Fibroblast of lung (primary cell): Measurements from ENCODE around the gene RNLS. TPM values are rescaled to one million over a fixed set of nuclear protein-coding genes. Genes with fewer than 3 reads are reported as not detected.
"Not testable (repeated sequence)": the region's sequence is repeated elsewhere in the genome, so short reads cannot be mapped to it uniquely, and the experiment has no call there.

Source experiments
- DNase-seq, 2 donors: peaks; one replicate each; pipeline versions ENCODE4 v3.0.0 to v3.0.0-alpha.2; 2010; ENCODE audit warnings: low read depth in 2 of 2
- H2AFZ ChIP-seq: 2 replicates; pipeline ENCODE4 v1.5.1; 2012; ENCODE audit warnings: low read length, control low read depth, inconsistent platforms
- H3K27ac ChIP-seq: 2 replicates; pipeline ENCODE4 v1.5.1; 2011; ENCODE audit warnings: low read length, control low read depth; ENCODE audit not compliant: insufficient read depth
- H3K27me3 ChIP-seq: 2 replicates; pipeline ENCODE4 v1.5.1; 2011; ENCODE audit warnings: mild to moderate bottlenecking, low read length; ENCODE audit not compliant: control insufficient read depth, insufficient read depth
- H3K36me3 ChIP-seq: 2 replicates; pipeline ENCODE4 v1.5.1; 2011; ENCODE audit warnings: low read length; ENCODE audit not compliant: control insufficient read depth, insufficient read depth
- H3K4me1 ChIP-seq: 2 replicates; pipeline ENCODE4 v1.5.1; 2011; ENCODE audit warnings: low read length; ENCODE audit not compliant: control insufficient read depth, insufficient read depth; ENCODE audit errors: extremely low read depth
- H3K4me2 ChIP-seq: 2 replicates; pipeline ENCODE4 v1.5.1; 2011; ENCODE audit warnings: low read length, control low read depth; ENCODE audit not compliant: insufficient read depth; ENCODE audit errors: extremely low read depth
- H3K4me3 ChIP-seq, 4 experiments: fragments of 200-600 bp in 1 of 4; sonication (generic) in 1 of 4; replicated peaks in 1 of 4; 2 replicates each; pipeline ENCODE4 v1.5.1; 2011 to 2016; ENCODE audit warnings: low read length in 4 of 4, low read depth in 3 of 4, mild to moderate bottlenecking in 3 of 4, control low read depth in 2 of 4, inconsistent platforms in 1 of 4, mixed read lengths in 1 of 4; ENCODE audit not compliant: insufficient read depth in 1 of 4; ENCODE audit errors: control extremely low read depth in 1 of 4
- H3K79me2 ChIP-seq: 2 replicates; pipeline ENCODE4 v1.5.1; 2012; ENCODE audit warnings: mild to moderate bottlenecking, low read length, inconsistent platforms; ENCODE audit not compliant: control insufficient read depth, insufficient read depth
- H3K9ac ChIP-seq: 2 replicates; pipeline ENCODE4 v1.5.1; 2011; ENCODE audit warnings: mild to moderate bottlenecking, low read length, control low read depth; ENCODE audit not compliant: insufficient read depth
- H3K9me3 ChIP-seq: 2 replicates; pipeline ENCODE4 v1.5.1; 2012; ENCODE audit warnings: low read depth, low read length; ENCODE audit not compliant: control insufficient read depth, insufficient read depth
- H4K20me1 ChIP-seq: 2 replicates; pipeline ENCODE4 v1.5.1; 2011; ENCODE audit warnings: low read length; ENCODE audit not compliant: control insufficient read depth, insufficient read depth; ENCODE audit errors: extremely low read depth
- EZH2 ChIP-seq: IDR thresholded peaks from 2 replicates; pipeline ENCODE4 v1.5.1; 2012; ENCODE audit warnings: low read length, control low read depth, mild to moderate bottlenecking; ENCODE audit errors: missing control alignments
- polyA plus RNA-seq, 2 donors: library from polyadenylated mRNA; depleted of rRNA in 1 of 2; stranded (reverse) in 1 of 2; unstranded in 1 of 2; fragments of >200 nt; gene quantifications; 2 replicates each; pipeline ENCODE4 v1.2.1, GENCODE V29; 2011 to 2012; ENCODE audit warnings: missing spikeins in 1 of 2
- total RNA-seq: library from RNA; depleted of rRNA; stranded (reverse); fragments of >200 nt; gene quantifications from 2 replicates; pipeline ENCODE4 v1.2.1, GENCODE V29; 2014
- TF ChIP-seq, protein P1 (sequence below), 2 donors: IDR thresholded peaks in 1 of 2; conservative IDR thresholded peaks in 1 of 2; 1 replicate in 1 of 2; 2 replicates in 1 of 2; pipeline ENCODE4 v1.5.1; 2011 to 2012; ENCODE audit warnings: low read length in 2 of 2, control low read depth in 1 of 2, inconsistent platforms in 1 of 2, low read depth in 1 of 2, mild to moderate bottlenecking in 1 of 2

RNLS gene
- total and polyA plus RNA-seq, 2 donors (not counting 1 experiment from before 2014, with no cell fraction given): 16.5 to 18.4 TPM

DNA sequence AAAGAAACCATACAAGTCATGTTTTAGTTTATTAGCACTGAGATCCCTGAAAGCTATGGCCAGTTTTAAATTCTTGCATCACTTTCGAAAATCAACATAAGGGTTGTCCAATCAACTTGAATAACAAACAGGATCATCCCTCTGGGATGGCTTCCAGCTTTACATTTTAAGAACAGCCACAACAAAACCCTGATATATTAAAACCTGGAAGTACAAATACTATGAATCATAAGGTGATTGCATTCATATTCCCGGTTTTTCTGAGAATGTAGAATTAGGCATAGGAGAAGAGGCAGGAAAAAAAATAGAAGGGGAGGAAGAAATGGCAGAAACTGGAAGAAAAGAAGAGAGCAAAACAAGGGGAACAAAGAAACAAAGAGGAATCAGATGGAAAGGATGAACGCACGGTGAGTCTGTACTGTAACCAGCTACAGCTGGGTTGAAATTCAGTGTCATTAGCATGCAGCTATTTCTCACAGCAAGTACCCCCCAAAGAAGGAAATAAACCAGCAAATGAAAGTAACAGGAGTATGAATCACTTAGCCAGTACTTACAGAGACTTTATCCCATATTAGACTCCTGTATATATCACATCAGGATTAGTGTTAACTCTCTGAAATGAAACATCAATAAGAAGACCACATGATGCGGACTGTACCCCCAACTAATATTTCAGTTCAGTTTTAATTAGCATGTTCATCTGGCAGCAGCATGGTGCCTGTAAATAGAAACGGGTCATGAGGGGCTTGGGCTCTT is 301.3 kb downstream of the RNLS start:
- no peaks in the 10 kb centered on the region for H3K79me2 ChIP-seq
- no peaks in the 10 kb centered on the region for H3K9me3 ChIP-seq
- no peaks in the 10 kb centered on the region for H3K27me3 ChIP-seq
- DNase-seq: peak; percentile 83 to 90
- H3K4me3 ChIP-seq: peak overlapping the region in 3 of 4 experiments; percentile 6 to 15 (median 11)
- TF ChIP-seq, protein P1, sequence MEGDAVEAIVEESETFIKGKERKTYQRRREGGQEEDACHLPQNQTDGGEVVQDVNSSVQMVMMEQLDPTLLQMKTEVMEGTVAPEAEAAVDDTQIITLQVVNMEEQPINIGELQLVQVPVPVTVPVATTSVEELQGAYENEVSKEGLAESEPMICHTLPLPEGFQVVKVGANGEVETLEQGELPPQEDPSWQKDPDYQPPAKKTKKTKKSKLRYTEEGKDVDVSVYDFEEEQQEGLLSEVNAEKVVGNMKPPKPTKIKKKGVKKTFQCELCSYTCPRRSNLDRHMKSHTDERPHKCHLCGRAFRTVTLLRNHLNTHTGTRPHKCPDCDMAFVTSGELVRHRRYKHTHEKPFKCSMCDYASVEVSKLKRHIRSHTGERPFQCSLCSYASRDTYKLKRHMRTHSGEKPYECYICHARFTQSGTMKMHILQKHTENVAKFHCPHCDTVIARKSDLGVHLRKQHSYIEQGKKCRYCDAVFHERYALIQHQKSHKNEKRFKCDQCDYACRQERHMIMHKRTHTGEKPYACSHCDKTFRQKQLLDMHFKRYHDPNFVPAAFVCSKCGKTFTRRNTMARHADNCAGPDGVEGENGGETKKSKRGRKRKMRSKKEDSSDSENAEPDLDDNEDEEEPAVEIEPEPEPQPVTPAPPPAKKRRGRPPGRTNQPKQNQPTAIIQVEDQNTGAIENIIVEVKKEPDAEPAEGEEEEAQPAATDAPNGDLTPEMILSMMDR (conservative IDR thresholded peaks at IDR 0.05 in 1 of 2, IDR thresholded peaks at IDR 0.05 in 1 of 2; ENCODE audit: low read depth in 1 of 2, low read length in 2 of 2): no peak
- TF ChIP-seq EZH2: no peak
- H3K4me2 ChIP-seq: peak overlapping the region; percentile 78
- H3K27ac ChIP-seq: peak overlapping the region; percentile 41
- peak overlapping the region; percentile 33 for H2AFZ ChIP-seq
- H3K9ac ChIP-seq: no peak overlapping the region
- H3K36me3 ChIP-seq: no peaks in the 10 kb centered on the region
- peaks cover 8% of the 10 kb centered on the region for H3K4me1 ChIP-seq
- H4K20me1 ChIP-seq: no peaks in the 10 kb centered on the region

DNA sequence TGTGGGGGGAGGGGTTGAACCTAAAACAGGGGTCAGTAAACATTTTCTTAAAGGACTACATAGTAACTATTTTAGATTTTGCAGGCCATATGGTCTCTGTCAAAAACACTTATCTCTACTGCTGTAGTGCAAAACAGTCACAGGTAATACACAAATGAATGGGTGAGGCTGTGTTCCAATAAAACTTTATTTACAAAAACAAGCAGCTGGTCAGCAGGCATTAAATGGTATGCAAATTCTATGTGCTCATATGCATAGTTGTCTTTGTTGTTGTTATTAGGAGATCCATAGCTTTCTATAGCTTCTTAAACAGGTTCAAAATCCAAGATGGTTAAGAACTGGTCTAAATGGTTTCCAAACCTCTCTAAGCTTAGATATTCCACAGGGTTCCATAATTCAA is 302.6 kb downstream of the RNLS start:
- no peaks in the 10 kb centered on the region for H3K36me3 ChIP-seq
- H2AFZ ChIP-seq: no peak overlapping the region
- H3K4me1 ChIP-seq: peaks cover 8% of the 10 kb centered on the region
- no peak overlapping the region for H3K27ac ChIP-seq
- no peaks in the 10 kb centered on the region for H4K20me1 ChIP-seq
- no peak overlapping the region for H3K9ac ChIP-seq
- H3K9me3 ChIP-seq: no peaks in the 10 kb centered on the region
- H3K4me3 ChIP-seq: no peak overlapping the region
- no peak overlapping the region for H3K4me2 ChIP-seq
- no peak for DNase-seq
- no peak for TF ChIP-seq EZH2
- TF ChIP-seq, protein P1 (conservative IDR thresholded peaks at IDR 0.05 in 1 of 2, IDR thresholded peaks at IDR 0.05 in 1 of 2; ENCODE audit: low read depth in 1 of 2, low read length in 2 of 2): no peak
- H3K79me2 ChIP-seq: no peaks in the 10 kb centered on the region
- H3K27me3 ChIP-seq: no peaks in the 10 kb centered on the region

DNA sequence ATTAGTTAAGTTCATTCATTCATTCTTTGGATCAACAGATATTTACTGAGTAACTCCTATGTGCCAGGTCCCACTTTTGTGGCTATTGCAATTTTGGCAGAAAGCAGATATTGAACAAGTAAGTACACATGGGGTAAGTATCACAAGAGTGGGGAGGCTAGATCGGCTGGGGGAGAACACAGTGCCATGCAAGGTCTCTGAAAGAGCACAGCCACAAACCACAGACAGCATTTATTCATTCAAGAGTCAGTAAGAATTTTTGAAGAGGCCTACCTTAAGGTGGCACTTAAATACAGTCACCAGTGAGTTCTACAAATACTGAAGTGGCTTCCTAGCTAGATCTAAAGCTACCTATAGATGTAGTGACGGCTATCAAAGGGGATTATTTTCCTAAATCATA is 304.2 kb downstream of the RNLS start:
- peak in 1 of 2 donors; percentile 74 for DNase-seq
- no peak overlapping the region for H3K4me2 ChIP-seq
- H3K27ac ChIP-seq: no peak overlapping the region
- no peak overlapping the region for H3K9ac ChIP-seq
- no peaks in the 10 kb centered on the region for H3K36me3 ChIP-seq
- H4K20me1 ChIP-seq: no peaks in the 10 kb centered on the region
- no peaks in the 10 kb centered on the region for H3K9me3 ChIP-seq
- no peaks in the 10 kb centered on the region for H3K27me3 ChIP-seq
- H2AFZ ChIP-seq: no peak overlapping the region
- H3K79me2 ChIP-seq: no peaks in the 10 kb centered on the region
- H3K4me1 ChIP-seq: peaks cover 8% of the 10 kb centered on the region
- H3K4me3 ChIP-seq: no peak overlapping the region
- TF ChIP-seq EZH2: no peak
- TF ChIP-seq, protein P1 (conservative IDR thresholded peaks at IDR 0.05 in 1 of 2, IDR thresholded peaks at IDR 0.05 in 1 of 2; ENCODE audit: low read depth in 1 of 2, low read length in 2 of 2): no peak

DNA sequence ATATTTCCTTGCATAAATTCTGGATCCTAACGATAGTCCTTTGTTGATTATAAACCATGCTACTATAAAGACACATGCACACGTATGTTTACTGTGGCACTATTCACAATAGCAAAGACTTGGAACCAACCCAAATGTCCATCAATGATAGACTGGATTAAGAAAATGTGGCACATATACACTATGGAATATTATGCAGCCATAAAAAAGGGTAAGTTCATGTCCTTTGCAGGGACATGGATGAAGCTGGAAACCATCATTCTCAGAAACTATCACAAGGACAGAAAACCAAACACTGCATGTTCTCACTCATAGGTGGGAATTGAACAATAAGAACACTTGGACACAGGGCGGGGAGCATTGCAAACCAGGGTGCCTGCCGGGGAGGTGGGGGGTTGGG is 306.2 kb downstream of the RNLS start:
- not testable (repeated sequence) for H3K9ac ChIP-seq, H2AFZ ChIP-seq, H3K4me3 ChIP-seq, H3K36me3 ChIP-seq, H4K20me1 ChIP-seq, DNase-seq, H3K9me3 ChIP-seq, H3K27ac ChIP-seq, H3K27me3 ChIP-seq, H3K79me2 ChIP-seq, H3K4me1 ChIP-seq, H3K4me2 ChIP-seq
